IgD-negative memory B cell (primary cell): ENCODE results near the gene TRIM4. TPM values are rescaled to one million over a fixed set of nuclear protein-coding genes. Genes with fewer than 3 reads are reported as not detected.
"Not testable (repeated sequence)": the region's sequence is repeated elsewhere in the genome, so short reads cannot be mapped to it uniquely, and the experiment has no call there.

Source experiments
- H3K27ac Mint-ChIP-seq, 3 donors: one replicate each; pipeline ENCODE4 v1.8.0; 2020 to 2022; ENCODE audit warnings: mild to moderate bottlenecking in 3 of 3, mixed read lengths in 3 of 3, moderate library complexity in 1 of 3
- H3K27me3 Mint-ChIP-seq: one replicate; pipeline ENCODE4 v1.8.0; 2021; ENCODE audit warnings: mixed read lengths
- H3K36me3 Mint-ChIP-seq: one replicate; pipeline ENCODE4 v1.8.0; 2020; ENCODE audit warnings: mild to moderate bottlenecking, mixed read lengths
- H3K4me1 Mint-ChIP-seq, 3 donors: one replicate each; pipeline ENCODE4 v1.8.0; 2020 to 2022; ENCODE audit warnings: mixed read lengths in 3 of 3, mild to moderate bottlenecking in 1 of 3
- H3K4me3 Mint-ChIP-seq, 4 donors: one replicate each; pipeline ENCODE4 v1.8.0; 2020 to 2022; ENCODE audit warnings: mild to moderate bottlenecking in 4 of 4, mixed read lengths in 4 of 4, moderate library complexity in 3 of 4
- H3K9me3 Mint-ChIP-seq, 3 donors: one replicate each; pipeline ENCODE4 v1.8.0; 2020 to 2021; ENCODE audit warnings: mixed read lengths in 3 of 3, mild to moderate bottlenecking in 1 of 3
- polyA plus RNA-seq: library from polyadenylated mRNA; unstranded; fragments of 300-500 nt; fragmentation: Illumina TruSeq; gene quantifications from one replicate; pipeline ENCODE4 v1.2.3, GENCODE V29; 2021

The TRIM4 gene
- 30.2 TPM for polyA plus RNA-seq

- H3K4me3 Mint-ChIP-seq = peak within 1 kb of the TSS; percentile 94 to 96 (median 95)
- H3K27me3 Mint-ChIP-seq = no peaks in the 10 kb centered on the region
- H3K36me3 Mint-ChIP-seq = peaks cover 3% of the 10 kb centered on the region
- peak within 1 kb of the TSS; percentile 93 to 98 (median 98) for H3K27ac Mint-ChIP-seq
- peaks cover 0 to 2% (median 0%) of the 10 kb centered on the region in 3 donors for H3K9me3 Mint-ChIP-seq
- peaks cover 18 to 38% (median 34%) of the 10 kb centered on the region in 3 donors for H3K4me1 Mint-ChIP-seq
These were observed at the start of gene TRIM4 for GRCh38 chr7:99918959-99919813. Gene TRIM4 (minus strand): TSS chr7:99919530. CDS start chr7:99919401, 129 bp downstream.

- Mint-ChIP-seq H3K27me3 (peaks cover 23% of the 10 kb centered on the region), H3K4me3 (no peak overlapping the region)
These were observed 39.4 kb upstream of the TRIM4 start for GRCh38 chr7:99958564-99959227.

DNA sequence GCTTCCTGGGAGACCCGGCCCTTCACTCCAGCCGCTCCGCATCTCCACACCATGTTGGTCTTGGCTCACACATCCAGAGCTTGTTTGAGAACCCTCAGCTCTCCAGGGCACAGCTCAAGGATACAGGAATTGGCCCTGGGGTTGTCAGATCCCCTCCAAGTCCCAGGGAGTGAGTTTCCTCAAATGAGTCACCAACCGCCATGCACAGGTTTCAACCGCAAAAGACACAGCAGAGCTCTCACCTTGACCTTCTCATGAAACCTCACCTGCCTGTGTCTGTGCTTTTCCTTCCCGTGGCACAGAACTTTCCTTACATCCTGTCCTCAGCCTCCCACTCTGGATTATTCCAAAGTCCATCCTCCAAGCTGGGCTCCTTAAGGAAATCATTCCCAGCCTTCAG lies 35.9 kb upstream of the TRIM4 start:
- Mint-ChIP-seq H3K4me1 (no peaks in the 10 kb centered on the region), H3K27ac (no peak overlapping the region), H3K4me3 (no peak overlapping the region), H3K27me3 (peaks cover 14% of the 10 kb centered on the region), H3K9me3 (peaks cover 4 to 6% (median 5%) of the 10 kb centered on the region in 3 donors), H3K36me3 (no peaks in the 10 kb centered on the region)

More at GRCh38 chr7:99958564-99959227, 39.4 kb upstream of the TRIM4 start:
- Mint-ChIP-seq H3K4me1 (no peaks in the 10 kb centered on the region), H3K27ac (no peak overlapping the region), H3K9me3 (no peaks in the 10 kb centered on the region), H3K36me3 (no peaks in the 10 kb centered on the region)

DNA sequence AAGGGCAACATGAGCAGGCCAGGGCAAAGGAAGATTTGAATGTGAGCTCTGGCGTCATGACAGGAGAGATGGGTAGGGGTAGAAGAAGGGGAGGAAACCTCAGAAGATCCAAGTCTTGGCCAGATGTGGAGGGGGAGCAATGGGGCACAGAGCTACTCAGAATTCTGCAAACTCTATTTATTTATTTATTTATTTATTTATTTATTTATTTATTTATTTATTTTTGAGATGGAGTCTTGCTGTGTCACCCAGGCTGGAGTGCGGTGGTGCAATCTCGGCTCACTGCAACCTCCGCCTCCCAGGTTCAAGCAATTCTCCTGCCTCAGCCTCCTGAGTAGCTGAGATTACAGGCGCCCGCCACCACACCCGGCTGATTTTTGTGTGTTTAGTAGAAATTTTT lies 35.3 kb upstream of the TRIM4 start:
- not testable (repeated sequence) for H3K4me3 Mint-ChIP-seq, H3K9me3 Mint-ChIP-seq, H3K36me3 Mint-ChIP-seq, H3K4me1 Mint-ChIP-seq
- peaks cover 17% of the 10 kb centered on the region for H3K27me3 Mint-ChIP-seq
- peak overlapping the region in 1 of 3 donors; percentile 27 for H3K27ac Mint-ChIP-seq

DNA sequence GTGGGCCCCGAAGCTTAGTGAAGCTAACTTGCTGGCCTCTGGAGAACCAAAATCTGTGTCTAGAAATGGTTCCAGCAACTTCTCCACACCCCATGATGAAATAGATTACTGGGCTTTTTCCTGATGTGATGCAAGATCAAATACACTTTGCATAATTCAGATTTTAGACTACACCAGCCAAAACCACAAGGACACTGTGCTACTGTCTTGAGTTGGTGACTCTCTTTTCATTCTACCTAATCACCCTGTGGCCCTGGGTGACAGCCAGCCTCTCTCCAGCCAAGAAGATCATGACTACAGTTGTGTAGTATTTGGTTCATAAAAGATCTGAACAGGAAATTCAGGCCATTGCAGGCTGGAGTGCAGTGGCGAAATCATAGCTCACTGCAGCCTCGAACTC lies 34.3 kb upstream of the TRIM4 start:
- Mint-ChIP-seq H3K9me3 (peaks cover 5 to 11% (median 6%) of the 10 kb centered on the region in 3 donors), H3K4me3 (no peak overlapping the region), H3K36me3 (no peaks in the 10 kb centered on the region), H3K4me1 (peaks cover 2 to 6% (median 3%) of the 10 kb centered on the region in 3 donors), H3K27ac (no peak overlapping the region), H3K27me3 (peaks cover 15% of the 10 kb centered on the region)

DNA sequence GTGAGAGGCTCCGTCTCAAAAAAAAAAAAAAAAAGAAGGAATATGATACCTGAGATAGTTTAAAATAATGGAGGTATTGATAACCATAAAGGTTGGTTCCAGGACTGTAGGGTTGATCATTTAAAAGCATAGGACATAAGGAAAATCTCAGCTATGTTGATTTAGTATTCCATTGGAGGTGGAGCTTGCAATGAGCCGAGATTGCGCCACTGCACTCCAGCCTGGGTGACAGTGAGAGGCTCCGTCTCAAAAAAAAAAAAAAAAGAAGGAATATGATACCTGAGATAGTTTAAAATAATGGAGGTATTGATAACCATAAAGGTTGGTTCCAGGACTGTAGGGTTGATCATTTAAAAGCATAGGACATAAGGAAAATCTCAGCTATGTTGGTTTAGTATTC lies 33.3 kb upstream of the TRIM4 start:
- H3K36me3 Mint-ChIP-seq, H3K27ac Mint-ChIP-seq, H3K4me3 Mint-ChIP-seq, H3K4me1 Mint-ChIP-seq: not testable (repeated sequence)
- H3K27me3 Mint-ChIP-seq = peaks cover 18% of the 10 kb centered on the region
- H3K9me3 Mint-ChIP-seq = peaks cover 5 to 11% (median 6%) of the 10 kb centered on the region in 3 donors

GRCh38 chr7:99950819-99951218 lies 31.5 kb upstream of the TRIM4 start:
- not testable (repeated sequence) for H3K4me3 Mint-ChIP-seq, H3K27ac Mint-ChIP-seq, H3K36me3 Mint-ChIP-seq, H3K4me1 Mint-ChIP-seq
- peaks cover 5 to 11% (median 6%) of the 10 kb centered on the region in 3 donors for H3K9me3 Mint-ChIP-seq
- H3K27me3 Mint-ChIP-seq = peaks cover 17% of the 10 kb centered on the region

GRCh38 chr7:99949645-99950228 lies 30.4 kb upstream of the TRIM4 start:
- peaks cover 3 to 7% (median 5%) of the 10 kb centered on the region in 3 donors for H3K4me1 Mint-ChIP-seq
- peaks cover 10% of the 10 kb centered on the region for H3K27me3 Mint-ChIP-seq
- H3K36me3 Mint-ChIP-seq = no peaks in the 10 kb centered on the region
- H3K27ac Mint-ChIP-seq = no peak overlapping the region
- peaks cover 5 to 11% (median 6%) of the 10 kb centered on the region in 3 donors for H3K9me3 Mint-ChIP-seq
- no peak overlapping the region for H3K4me3 Mint-ChIP-seq

DNA sequence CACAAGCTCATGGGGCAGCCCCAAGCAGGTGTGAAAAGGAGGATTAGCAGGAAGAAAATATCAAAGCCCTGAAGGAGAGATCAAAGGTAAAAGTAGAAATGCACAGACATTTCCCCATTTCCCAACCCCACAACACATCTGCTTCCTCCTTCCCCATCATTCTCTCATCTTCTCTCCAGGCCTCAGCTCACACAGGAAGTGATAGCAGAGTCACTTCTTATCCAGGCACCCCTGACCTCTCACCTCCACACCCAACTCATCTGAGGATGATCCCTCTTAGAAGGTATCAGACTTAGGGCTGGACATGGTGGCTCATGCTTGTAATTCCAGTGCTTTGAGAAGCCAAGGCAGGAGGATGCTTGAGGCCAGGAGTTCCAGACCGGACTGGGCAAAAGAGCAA lies 28.3 kb upstream of the TRIM4 start:
- H3K9me3 Mint-ChIP-seq = peaks cover 5 to 12% (median 6%) of the 10 kb centered on the region in 3 donors
- no peak overlapping the region for H3K27ac Mint-ChIP-seq
- H3K36me3 Mint-ChIP-seq = no peaks in the 10 kb centered on the region
- no peak overlapping the region for H3K4me3 Mint-ChIP-seq
- peaks cover 9 to 18% (median 17%) of the 10 kb centered on the region in 3 donors for H3K4me1 Mint-ChIP-seq
- peaks cover 9% of the 10 kb centered on the region for H3K27me3 Mint-ChIP-seq

DNA sequence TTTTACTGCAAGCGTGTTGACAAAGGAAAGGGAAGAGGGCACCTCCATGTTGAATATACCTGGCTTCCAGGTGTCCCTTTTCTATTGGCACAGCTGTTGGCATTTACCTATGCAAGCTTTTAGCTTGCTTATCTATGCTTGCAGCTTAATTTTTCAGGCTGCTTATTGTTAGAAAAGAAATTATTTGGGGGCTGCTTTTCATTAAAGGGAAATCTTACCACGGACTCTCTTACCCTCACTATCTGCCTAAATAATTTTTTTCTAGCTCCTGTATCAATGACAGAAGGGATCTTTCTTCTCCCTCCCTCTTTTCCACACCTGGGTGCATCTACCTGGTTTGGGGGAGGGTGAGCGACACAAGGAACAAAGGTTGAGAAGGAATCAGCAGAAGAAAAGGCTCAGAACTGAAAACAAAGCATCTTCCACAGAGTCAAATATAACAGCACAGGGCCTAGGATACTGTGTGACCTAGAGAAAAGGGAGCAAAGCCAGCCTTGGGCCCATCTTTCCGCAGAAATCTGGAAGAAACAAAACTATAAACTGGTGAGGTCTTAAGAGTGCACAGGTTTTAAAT lies 25.3 kb upstream of the TRIM4 start:
- Mint-ChIP-seq H3K4me1 (peaks cover 7 to 16% (median 13%) of the 10 kb centered on the region in 3 donors), H3K27ac (no peak overlapping the region), H3K4me3 (peak overlapping the region in 2 of 4 donors; percentile 14 to 73), H3K9me3 (peaks cover 0 to 7% (median 0%) of the 10 kb centered on the region in 3 donors), H3K36me3 (no peaks in the 10 kb centered on the region), H3K27me3 (peaks cover 13% of the 10 kb centered on the region)

GRCh38 chr7:99943641-99944496 lies 24.5 kb upstream of the TRIM4 start:
- H3K27me3 Mint-ChIP-seq = peaks cover 16% of the 10 kb centered on the region
- peaks cover 3 to 6% (median 4%) of the 10 kb centered on the region in 3 donors for H3K9me3 Mint-ChIP-seq
- peaks cover 2% of the 10 kb centered on the region for H3K36me3 Mint-ChIP-seq
- peak overlapping the region; percentile 14 to 88 (median 68) for H3K4me3 Mint-ChIP-seq
- H3K4me1 Mint-ChIP-seq = peaks cover 7 to 15% (median 11%) of the 10 kb centered on the region in 3 donors
- H3K27ac Mint-ChIP-seq = peak overlapping the region in 1 of 3 donors; percentile 78

GRCh38 chr7:99938296-99938695 lies 19.0 kb upstream of the TRIM4 start:
- Mint-ChIP-seq H3K27ac (no peak overlapping the region), H3K27me3 (peaks cover 33% of the 10 kb centered on the region), H3K4me1 (no peaks in the 10 kb centered on the region), H3K9me3 (peaks cover 5 to 17% (median 10%) of the 10 kb centered on the region in 3 donors), H3K4me3 (no peak overlapping the region), H3K36me3 (peaks cover 2% of the 10 kb centered on the region)

- H3K36me3 Mint-ChIP-seq, H3K27ac Mint-ChIP-seq, H3K4me3 Mint-ChIP-seq, H3K4me1 Mint-ChIP-seq: not testable (repeated sequence)
- H3K9me3 Mint-ChIP-seq = peaks cover 5 to 17% (median 7%) of the 10 kb centered on the region in 3 donors
- H3K27me3 Mint-ChIP-seq = peaks cover 25% of the 10 kb centered on the region
These were observed 15.7 kb upstream of the TRIM4 start for GRCh38 chr7:99935009-99935408.

GRCh38 chr7:99930376-99930775 lies 11.0 kb upstream of the TRIM4 start:
- Mint-ChIP-seq H3K4me3 (no peak overlapping the region), H3K27ac (no peak overlapping the region), H3K4me1 (peaks cover 0 to 8% (median 4%) of the 10 kb centered on the region in 3 donors), H3K36me3 (peaks cover 2% of the 10 kb centered on the region), H3K9me3 (no peaks in the 10 kb centered on the region), H3K27me3 (peaks cover 25% of the 10 kb centered on the region)
